ENCODE measurements around the gene PPP2R5C.

PPP2R5C gene

GRCh38 chr14:101870273-101870939, 108.9 kb downstream of the PPP2R5C start:
- no peak for DNase-seq

GRCh38 chr14:101872346-101872745, 110.8 kb downstream of the PPP2R5C start:
- DNase-seq = no peak

- DNase-seq = no peak
Observed at GRCh38 chr14:101873076-101873825, 111.7 kb downstream of the PPP2R5C start.

GRCh38 chr14:101873991-101874390, 112.5 kb downstream of the PPP2R5C start:
- no peak for DNase-seq

- DNase-seq = no peak
Observed at GRCh38 chr14:101875041-101875726, 113.7 kb downstream of the PPP2R5C start.

GRCh38 chr14:101875727-101876554, 114.4 kb downstream of the PPP2R5C start:
- no peak for DNase-seq

GRCh38 chr14:101876555-101876938, 115.0 kb downstream of the PPP2R5C start:
- no peak for DNase-seq

GRCh38 chr14:101877766-101878165, 116.3 kb downstream of the PPP2R5C start:
- no peak for DNase-seq

- no peak for DNase-seq
Observed at GRCh38 chr14:101878211-101878821, 116.8 kb downstream of the PPP2R5C start.

- no peak for DNase-seq
Observed at GRCh38 chr14:101878822-101879528, 117.5 kb downstream of the PPP2R5C start.

GRCh38 chr14:101879529-101880336, 118.2 kb downstream of the PPP2R5C start:
- no peak for DNase-seq

GRCh38 chr14:101881426-101881825, 119.9 kb downstream of the PPP2R5C start:
- no peak for DNase-seq

- DNase-seq = no peak
Observed at GRCh38 chr14:101882141-101882935, 120.8 kb downstream of the PPP2R5C start.

- no peak for DNase-seq
Observed at GRCh38 chr14:101884089-101884933, 122.8 kb downstream of the PPP2R5C start.

GRCh38 chr14:101884934-101885576, 123.5 kb downstream of the PPP2R5C start:
- no peak for DNase-seq

GRCh38 chr14:101887219-101887618, 125.7 kb downstream of the PPP2R5C start:
- DNase-seq = no peak

- no peak for DNase-seq
Observed at GRCh38 chr14:101888182-101888581, 126.7 kb downstream of the PPP2R5C start.

GRCh38 chr14:101889366-101889765, 127.9 kb downstream of the PPP2R5C start:
- no peak for DNase-seq
